Heart left ventricle (tissue), 13 donors: ENCODE results near the gene SPTLC2.

Source experiments
- CTCF ChIP-seq, 12 donors: fragments of 200-600 bp; sonication (generic) in 4 of 12; IDR thresholded peaks; one replicate each; pipeline versions ENCODE4 v1.5.0 to v1.8.0; 2018 to 2022; ENCODE audit warnings: antibody characterized with exemption in 12 of 12, mild to moderate bottlenecking in 5 of 12
- POLR2A ChIP-seq, 2 donors: fragments of 450-650 bp; IDR thresholded peaks; one replicate each; pipeline ENCODE4 v1.6.1; 2017; ENCODE audit warnings: antibody characterized with exemption in 2 of 2, mild to moderate bottlenecking in 2 of 2, moderate library complexity in 2 of 2
- donor health status: ischemic (EF 13 %, LVEDD 7.1; RV severe dilation, severe dysfunction).
- donor health status: DM: no; HTN: yes; CAD: no.
- donor health status: DM: no; HTN: no; CAD: no.
- donor health status: ischemic (EF 25% LVEDD 6.9; RV normal size, moderate dysfunction).
- donor health status: ischemic (EF 25% LVEDD 5.7; RV mildly dilated, moderate dysfunction).
- donor health status: ischemic (EF 35%, LVEDD 5.7; RV mildly dilated, moderate dysfunction).
- donor health status: nonischemic (EF 11% LVEDD 7.7; RV severe dilation, severe dysfunction).
- donor health status: DM: yes; HTN: yes; CAD: no.
- donor health status: PGD.
- donor health status: ischemic (EF 29% LVEDD 5.4; RV normal size, mild dysfunction).
- donor health status: nonischemic (EF 23%, LVEDD 6.1; RV moderate dilation, normal function).

GRCh38 chr14:77505031-77505430 lies 111.4 kb downstream of the SPTLC2 start:
- no peak for TF ChIP-seq CTCF (IDR thresholded peaks at IDR 0.05)
- no peak for TF ChIP-seq POLR2A (IDR thresholded peaks at IDR 0.05)
